Measurements from ENCODE around the gene SOWAHC. TPM values are rescaled to one million over a fixed set of nuclear protein-coding genes. Genes with fewer than 3 reads are reported as not detected.

Gene SOWAHC
- total RNA-seq, 1 donor from 2014 or later, result 16.5 TPM

GRCh38 chr2:109646961-109647360 is 32.8 kb downstream of the SOWAHC start:
- H3K9me3 ChIP-seq (ENCODE audit: insufficient read depth, low read depth, low read length), result no peaks in the 10 kb centered on the region
- no peak overlapping the region for H2AFZ ChIP-seq (ENCODE audit: low read depth, low read length)
- no peaks in the 10 kb centered on the region for H3K36me3 ChIP-seq (ENCODE audit: insufficient read depth, low read length)
- no peaks in the 10 kb centered on the region for H4K20me1 ChIP-seq (ENCODE audit: insufficient read depth, low read length)
- Mint-ChIP-seq H3K27me3 (ENCODE audit: low read depth, unreplicated experiment) (peaks cover 3% of the 10 kb centered on the region), H3K36me3 (ENCODE audit: low read depth, unreplicated experiment) (no peaks in the 10 kb centered on the region), H3K4me1 (ENCODE audit: low read depth, unreplicated experiment) (peaks cover 27% of the 10 kb centered on the region), H3K9me3 (ENCODE audit: unreplicated experiment) (no peaks in the 10 kb centered on the region), H3K4me3 (ENCODE audit: unreplicated experiment) (no peak overlapping the region), H3K27ac (ENCODE audit: unreplicated experiment) (peak overlapping the region; percentile 94)
- no peak overlapping the region for H3K4me3 ChIP-seq (ENCODE audit: insufficient read depth, low read depth, low read length)
- no peak for TF ChIP-seq EZH2 (IDR thresholded peaks at IDR 0.05; ENCODE audit: insufficient read depth, low read length)
- TF ChIP-seq CTCF (IDR thresholded peaks at IDR 0.05; ENCODE audit: insufficient read depth, low read depth, low read length), result no peak
- no peaks in the 10 kb centered on the region for H3K27me3 ChIP-seq (ENCODE audit: insufficient read depth, low read length)
- no peaks in the 10 kb centered on the region for H3K79me2 ChIP-seq (ENCODE audit: insufficient read depth, low read length)
- DNase-seq (ENCODE audit: low read depth) (no peak), FAIRE-seq (no peak)
- no peak overlapping the region for H3K27ac ChIP-seq (ENCODE audit: low read depth, low read length)
- H3K4me2 ChIP-seq (ENCODE audit: low read length), result no peak overlapping the region
- no peak overlapping the region for H3K9ac ChIP-seq (ENCODE audit: low read length)
- H3K4me1 ChIP-seq (ENCODE audit: insufficient read depth, low read length), result peaks cover 7% of the 10 kb centered on the region

GRCh38 chr2:109647636-109648035 is 33.5 kb downstream of the SOWAHC start:
- TF ChIP-seq EZH2 (IDR thresholded peaks at IDR 0.05; ENCODE audit: insufficient read depth, low read length), result no peak
- no peak for TF ChIP-seq CTCF (IDR thresholded peaks at IDR 0.05; ENCODE audit: insufficient read depth, low read depth, low read length)
- FAIRE-seq (no peak), DNase-seq (ENCODE audit: low read depth) (peak; percentile 60)
- H3K9me3 Mint-ChIP-seq (ENCODE audit: unreplicated experiment), result no peaks in the 10 kb centered on the region
- Histone ChIP-seq H3K36me3 (ENCODE audit: insufficient read depth, low read length) (no peaks in the 10 kb centered on the region), H2AFZ (ENCODE audit: low read depth, low read length) (peak overlapping the region; percentile 19), H3K27me3 (ENCODE audit: insufficient read depth, low read length) (no peaks in the 10 kb centered on the region), H3K9me3 (ENCODE audit: insufficient read depth, low read depth, low read length) (no peaks in the 10 kb centered on the region), H3K9ac (ENCODE audit: low read length) (no peak overlapping the region), H3K4me2 (ENCODE audit: low read length) (peak overlapping the region; percentile 23), H3K4me3 (ENCODE audit: insufficient read depth, low read depth, low read length) (no peak overlapping the region), H3K4me1 (ENCODE audit: insufficient read depth, low read length) (peaks cover 7% of the 10 kb centered on the region), H4K20me1 (ENCODE audit: insufficient read depth, low read length) (no peaks in the 10 kb centered on the region), H3K27ac (ENCODE audit: low read depth, low read length) (no peak overlapping the region), H3K79me2 (ENCODE audit: insufficient read depth, low read length) (no peaks in the 10 kb centered on the region)
- no peaks in the 10 kb centered on the region for H3K36me3 Mint-ChIP-seq (ENCODE audit: low read depth, unreplicated experiment)
- H3K4me1 Mint-ChIP-seq (ENCODE audit: low read depth, unreplicated experiment), result peaks cover 27% of the 10 kb centered on the region
- H3K4me3 Mint-ChIP-seq (ENCODE audit: unreplicated experiment), result no peak overlapping the region
- peaks cover 3% of the 10 kb centered on the region for H3K27me3 Mint-ChIP-seq (ENCODE audit: low read depth, unreplicated experiment)
- peak overlapping the region; percentile 94 for H3K27ac Mint-ChIP-seq (ENCODE audit: unreplicated experiment)

- Histone ChIP-seq H3K27me3 (ENCODE audit: insufficient read depth, low read length) (no peaks in the 10 kb centered on the region), H3K27ac (ENCODE audit: low read depth, low read length) (no peak overlapping the region), H3K4me1 (ENCODE audit: insufficient read depth, low read length) (peaks cover 7% of the 10 kb centered on the region), H3K9me3 (ENCODE audit: insufficient read depth, low read depth, low read length) (no peaks in the 10 kb centered on the region), H2AFZ (ENCODE audit: low read depth, low read length) (peak overlapping the region; percentile 19), H4K20me1 (ENCODE audit: insufficient read depth, low read length) (no peaks in the 10 kb centered on the region), H3K36me3 (ENCODE audit: insufficient read depth, low read length) (no peaks in the 10 kb centered on the region), H3K4me3 (ENCODE audit: insufficient read depth, low read depth, low read length) (no peak overlapping the region), H3K9ac (ENCODE audit: low read length) (no peak overlapping the region), H3K4me2 (ENCODE audit: low read length) (peak overlapping the region; percentile 23), H3K79me2 (ENCODE audit: insufficient read depth, low read length) (no peaks in the 10 kb centered on the region)
- Mint-ChIP-seq H3K9me3 (ENCODE audit: unreplicated experiment) (no peaks in the 10 kb centered on the region), H3K4me1 (ENCODE audit: low read depth, unreplicated experiment) (peaks cover 27% of the 10 kb centered on the region), H3K27ac (ENCODE audit: unreplicated experiment) (peak overlapping the region; percentile 94), H3K36me3 (ENCODE audit: low read depth, unreplicated experiment) (no peaks in the 10 kb centered on the region), H3K27me3 (ENCODE audit: low read depth, unreplicated experiment) (peaks cover 3% of the 10 kb centered on the region), H3K4me3 (ENCODE audit: unreplicated experiment) (no peak overlapping the region)
- peak; percentile 28 for DNase-seq (ENCODE audit: low read depth)
- no peak for FAIRE-seq
- TF ChIP-seq CTCF (IDR thresholded peaks at IDR 0.05; ENCODE audit: insufficient read depth, low read depth, low read length) (no peak), EZH2 (IDR thresholded peaks at IDR 0.05; ENCODE audit: insufficient read depth, low read length) (no peak)
These were observed 33.9 kb downstream of the SOWAHC start for GRCh38 chr2:109648041-109648527.

Measured in astrocyte (in vitro differentiated cells and primary cell).